WTC11 (cell line): ENCODE measurements around the gene SLC26A5. TPM values are rescaled to one million over a fixed set of nuclear protein-coding genes. Genes with fewer than 3 reads are reported as not detected.

ENCODE experiments used
- EMX1 ChIP-seq: fragments of 250-450 bp; sonication (Bioruptor Pico); IDR thresholded peaks from 2 replicates; pipeline ENCODE4 v1.8.0; 2021; ENCODE audit warnings: mild to moderate bottlenecking
- ESRRA ChIP-seq: sonication (generic); formaldehyde crosslinking; IDR thresholded peaks from 2 replicates; pipeline ENCODE4 v1.8.1; 2022; ENCODE audit warnings: mild to moderate bottlenecking, missing genetic modification reagents, borderline replicate concordance
- FOXP4 ChIP-seq: sonication (generic); formaldehyde crosslinking; IDR thresholded peaks from 2 replicates; pipeline ENCODE4 v1.8.0; 2022; ENCODE audit warnings: mild to moderate bottlenecking, missing genetic modification reagents
- HMGXB4 ChIP-seq: sonication (generic); formaldehyde crosslinking; IDR thresholded peaks from 2 replicates; pipeline ENCODE4 v1.8.1; 2023; ENCODE audit warnings: mild to moderate bottlenecking, moderate library complexity, missing genetic modification reagents
- JAZF1 ChIP-seq: fragments of 250-450 bp; sonication (Bioruptor Pico); IDR thresholded peaks from 2 replicates; pipeline ENCODE4 v1.9.0; 2021; ENCODE audit warnings: moderate library complexity, mild to moderate bottlenecking, inconsistent platforms
- KAT7 ChIP-seq: sonication (generic); formaldehyde crosslinking; IDR thresholded peaks from 2 replicates; pipeline ENCODE4 v1.8.1; 2023; ENCODE audit warnings: missing genetic modification reagents, mild to moderate bottlenecking, borderline replicate concordance
- MXD4 ChIP-seq: fragments of 250-450 bp; sonication (Bioruptor Pico); IDR thresholded peaks from 2 replicates; pipeline ENCODE4 v1.8.0; 2021; ENCODE audit warnings: mild to moderate bottlenecking, moderate library complexity, borderline replicate concordance
- NFE2L1 ChIP-seq: sonication (generic); formaldehyde crosslinking; IDR thresholded peaks from 2 replicates; pipeline ENCODE4 v1.8.1; 2023; ENCODE audit warnings: missing genetic modification reagents
- PREB ChIP-seq: sonication (generic); formaldehyde crosslinking; IDR thresholded peaks from 2 replicates; pipeline ENCODE4 v1.8.1; 2022; ENCODE audit warnings: mild to moderate bottlenecking, missing genetic modification reagents, moderate library complexity, borderline replicate concordance
- TCF7 ChIP-seq: sonication (generic); formaldehyde crosslinking; IDR thresholded peaks from 2 replicates; pipeline ENCODE4 v1.8.0; 2022; ENCODE audit warnings: mild to moderate bottlenecking, low read depth, missing genetic modification reagents, moderate library complexity
- TP53 ChIP-seq: sonication (generic); formaldehyde crosslinking; IDR thresholded peaks from 2 replicates; pipeline ENCODE4 v1.8.1; 2023; ENCODE audit warnings: mild to moderate bottlenecking, missing genetic modification reagents
- ZBTB21 ChIP-seq: sonication (generic); formaldehyde crosslinking; IDR thresholded peaks from 2 replicates; pipeline ENCODE4 v1.8.1; 2023; ENCODE audit warnings: mild to moderate bottlenecking, missing genetic modification reagents, borderline replicate concordance
- ZNF317 ChIP-seq: sonication (generic); formaldehyde crosslinking; IDR thresholded peaks from 2 replicates; pipeline ENCODE4 v1.8.1; 2023; ENCODE audit warnings: low read depth, mild to moderate bottlenecking, moderate library complexity, missing genetic modification reagents, borderline replicate concordance
- ZNF423 ChIP-seq: fragments of 250-450 bp; sonication (Bioruptor Pico); IDR thresholded peaks from 2 replicates; pipeline ENCODE4 v2.1.2; 2022; ENCODE audit warnings: mild to moderate bottlenecking, moderate library complexity
- total RNA-seq: library from RNA; stranded (reverse); gene quantifications from 3 replicates; pipeline ENCODE4 v1.2.3, GENCODE V29; 2021
- TF ChIP-seq, protein P1 (sequence below): sonication (generic); formaldehyde crosslinking; IDR thresholded peaks from 2 replicates; pipeline ENCODE4 v1.8.0; 2022; ENCODE audit warnings: mild to moderate bottlenecking, missing genetic modification reagents
- TF ChIP-seq, protein P2 (sequence below): sonication (generic); formaldehyde crosslinking; IDR thresholded peaks from 2 replicates; pipeline ENCODE4 v1.8.1; 2023; ENCODE audit warnings: mild to moderate bottlenecking, missing genetic modification reagents

Gene SLC26A5
- total RNA-seq, 1 experiment from 2014 or later: 0.15 TPM

- TF ChIP-seq HMGXB4 (CRISPR knock-in tag) (no peak), ZNF423 (CRISPR knock-in tag) (no peak), NFE2L1 (no peak), ESRRA (CRISPR knock-in tag) (no peak), JAZF1 (no peak), EMX1 (CRISPR knock-in tag) (no peak), KAT7 (CRISPR knock-in tag) (no peak), MXD4 (no peak), TP53 (CRISPR knock-in tag) (no peak), ZNF317 (no peak), TCF7 (CRISPR knock-in tag) (no peak), PREB (no peak), FOXP4 (no peak), ZBTB21 (no peak)
- TF ChIP-seq, protein P1, sequence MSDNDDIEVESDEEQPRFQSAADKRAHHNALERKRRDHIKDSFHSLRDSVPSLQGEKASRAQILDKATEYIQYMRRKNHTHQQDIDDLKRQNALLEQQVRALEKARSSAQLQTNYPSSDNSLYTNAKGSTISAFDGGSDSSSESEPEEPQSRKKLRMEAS: no peak
- TF ChIP-seq, protein P2, sequence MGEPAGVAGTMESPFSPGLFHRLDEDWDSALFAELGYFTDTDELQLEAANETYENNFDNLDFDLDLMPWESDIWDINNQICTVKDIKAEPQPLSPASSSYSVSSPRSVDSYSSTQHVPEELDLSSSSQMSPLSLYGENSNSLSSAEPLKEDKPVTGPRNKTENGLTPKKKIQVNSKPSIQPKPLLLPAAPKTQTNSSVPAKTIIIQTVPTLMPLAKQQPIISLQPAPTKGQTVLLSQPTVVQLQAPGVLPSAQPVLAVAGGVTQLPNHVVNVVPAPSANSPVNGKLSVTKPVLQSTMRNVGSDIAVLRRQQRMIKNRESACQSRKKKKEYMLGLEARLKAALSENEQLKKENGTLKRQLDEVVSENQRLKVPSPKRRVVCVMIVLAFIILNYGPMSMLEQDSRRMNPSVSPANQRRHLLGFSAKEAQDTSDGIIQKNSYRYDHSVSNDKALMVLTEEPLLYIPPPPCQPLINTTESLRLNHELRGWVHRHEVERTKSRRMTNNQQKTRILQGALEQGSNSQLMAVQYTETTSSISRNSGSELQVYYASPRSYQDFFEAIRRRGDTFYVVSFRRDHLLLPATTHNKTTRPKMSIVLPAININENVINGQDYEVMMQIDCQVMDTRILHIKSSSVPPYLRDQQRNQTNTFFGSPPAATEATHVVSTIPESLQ: no peak
These were observed 120.3 kb downstream of the SLC26A5 start (continued) for GRCh38 chr7:103325744-103326143.

Other genes starting within 250 kb of the SLC26A5 start
- 74.4 to 77.6 TPM (median 75.5 TPM) in 3 replicates for gene PMPCB, start 148.8 kb downstream of the SLC26A5 start, total RNA-seq
- gene DNAJC2, start 101.4 kb downstream of the SLC26A5 start, total RNA-seq: 30.5 to 39.7 TPM (median 31.3 TPM) in 3 replicates
- gene PSMC2, start 98.6 kb downstream of the SLC26A5 start, total RNA-seq: 104 to 121 TPM (median 113 TPM) in 3 replicates